A549 (cell line): ENCODE measurements around the gene AGBL4.

Source experiments
- CTCF ChIP-seq: fragments of >200 bp; sonication (Bioruptor Twin); formaldehyde crosslinking; IDR thresholded peaks from 3 replicates; pipeline ENCODE4 v1.5.1; 2016
- HDAC2 ChIP-seq: fragments of 200-600 bp; sonication (generic); IDR thresholded peaks from 2 replicates; pipeline ENCODE4 v1.6.1; 2016
- MAX ChIP-seq: IDR thresholded peaks from 2 replicates; pipeline ENCODE4 v1.6.1; 2012
- POLR2A ChIP-seq: IDR thresholded peaks from 2 replicates; pipeline ENCODE4 v1.6.1; 2012; ENCODE audit warnings: mild to moderate bottlenecking, low read length
- RAD21 ChIP-seq, 2 experiments: fragments of >200 bp in 1 of 2; sonication (Bioruptor Twin) in 1 of 2; formaldehyde crosslinking in 1 of 2; IDR thresholded peaks in 1 of 2; conservative IDR thresholded peaks in 1 of 2; 2 replicates in 1 of 2; 3 replicates in 1 of 2; pipeline ENCODE4 v1.6.1; 2012 to 2018; ENCODE audit warnings: inconsistent platforms in 1 of 2

- TF ChIP-seq CTCF (no peak), POLR2A (no peak), MAX (no peak), RAD21 (conservative IDR thresholded peaks at IDR 0.05 in 1 of 2, IDR thresholded peaks at IDR 0.05 in 1 of 2) (no peak), HDAC2 (no peak)
These were observed 1479.9 kb downstream of the AGBL4 start for GRCh38 chr1:48543854-48544253.
